Gastrocnemius medialis (tissue), 4 donors: ENCODE results near the gene SRRM3. TPM values are rescaled to one million over a fixed set of nuclear protein-coding genes. Genes with fewer than 3 reads are reported as not detected.

Experiments
- ATAC-seq, 2 donors: fragments of 150-250 bp; one replicate each; pipeline ENCODE4 v1.9.1; 2016
- DNase-seq, 2 donors: peaks; one replicate each; pipeline ENCODE4 v3.0.0-alpha.2; 2019
- H3K27ac ChIP-seq, 4 donors: fragments of 200-600 bp; sonication (generic); 1 replicate in 1 of 4; 2 replicates in 3 of 4; pipeline ENCODE4 v1.5.1; 2016 to 2018; ENCODE audit warnings: mild to moderate bottlenecking in 2 of 4, moderate library complexity in 1 of 4
- H3K27me3 ChIP-seq, 3 donors: fragments of 200-600 bp; sonication (generic) in 2 of 3; 1 replicate in 1 of 3; 2 replicates in 2 of 3; pipeline versions ENCODE4 v1.5.1 to v1.6.0; 2016 to 2019; ENCODE audit warnings: mild to moderate bottlenecking in 1 of 3, moderate library complexity in 1 of 3
- H3K36me3 ChIP-seq, 2 donors: fragments of 200-600 bp; sonication (generic) in 1 of 2; one replicate each; pipeline ENCODE4 v1.5.1; 2017 to 2018
- H3K4me1 ChIP-seq, 2 donors: fragments of 200-600 bp; sonication (generic) in 1 of 2; one replicate each; pipeline ENCODE4 v1.5.1; 2016 to 2017; ENCODE audit warnings: mild to moderate bottlenecking in 2 of 2
- H3K4me3 ChIP-seq, 4 donors: fragments of 200-600 bp; sonication (generic) in 3 of 4; 1 replicate in 1 of 4; 2 replicates in 3 of 4; pipeline ENCODE4 v1.5.1; 2016 to 2019; ENCODE audit warnings: mild to moderate bottlenecking in 2 of 4
- H3K9me3 ChIP-seq, 3 donors: fragments of 200-600 bp; sonication (generic) in 2 of 3; 1 replicate in 1 of 3; 2 replicates in 2 of 3; pipeline ENCODE4 v1.5.1; 2016 to 2019
- POLR2A ChIP-seq, 2 donors: fragments of 450-650 bp; IDR thresholded peaks; one replicate each; pipeline ENCODE4 v1.6.1; 2017; ENCODE audit warnings: antibody characterized with exemption in 2 of 2, mild to moderate bottlenecking in 2 of 2, moderate library complexity in 2 of 2
- in situ Hi-C, 4 donors: fragments of 200-750 bp; cut with MboI; loops; one replicate each; pipeline versions ENCODE4 v1.15.0 to v1.8.0; 2017; ENCODE audit warnings: low sequenced_read_pairs in 4 of 4
- intact Hi-C: fragments of 100-400 bp; cut with DNase I; formaldehyde crosslinking; loops from one replicate; pipeline ENCODE4 v1.15.1; 2023; ENCODE audit warnings: low total_unique reads
- total RNA-seq, 4 donors: library from RNA; depleted of rRNA; stranded (reverse); fragments of >200 nt; gene quantifications; one replicate each; pipeline versions ENCODE4 v1.1.0 to v1.2.3, GENCODE V29; 2016
- TF ChIP-seq, protein P1 (sequence below), 5 experiments: fragments of 450-650 bp in 3 of 5; fragments of 200-600 bp in 2 of 5; sonication (generic) in 2 of 5; IDR thresholded peaks in 4 of 5; conservative IDR thresholded peaks in 1 of 5; 1 replicate in 4 of 5; 2 replicates in 1 of 5; pipeline ENCODE4 v1.5.1; 2016 to 2019; ENCODE audit warnings: antibody characterized with exemption in 5 of 5, mild to moderate bottlenecking in 3 of 5, moderate library complexity in 3 of 5

SRRM3 gene
- total RNA-seq, 4 donors from 2014 or later, result 0.53 to 1.2 (median 0.84) TPM

DNA sequence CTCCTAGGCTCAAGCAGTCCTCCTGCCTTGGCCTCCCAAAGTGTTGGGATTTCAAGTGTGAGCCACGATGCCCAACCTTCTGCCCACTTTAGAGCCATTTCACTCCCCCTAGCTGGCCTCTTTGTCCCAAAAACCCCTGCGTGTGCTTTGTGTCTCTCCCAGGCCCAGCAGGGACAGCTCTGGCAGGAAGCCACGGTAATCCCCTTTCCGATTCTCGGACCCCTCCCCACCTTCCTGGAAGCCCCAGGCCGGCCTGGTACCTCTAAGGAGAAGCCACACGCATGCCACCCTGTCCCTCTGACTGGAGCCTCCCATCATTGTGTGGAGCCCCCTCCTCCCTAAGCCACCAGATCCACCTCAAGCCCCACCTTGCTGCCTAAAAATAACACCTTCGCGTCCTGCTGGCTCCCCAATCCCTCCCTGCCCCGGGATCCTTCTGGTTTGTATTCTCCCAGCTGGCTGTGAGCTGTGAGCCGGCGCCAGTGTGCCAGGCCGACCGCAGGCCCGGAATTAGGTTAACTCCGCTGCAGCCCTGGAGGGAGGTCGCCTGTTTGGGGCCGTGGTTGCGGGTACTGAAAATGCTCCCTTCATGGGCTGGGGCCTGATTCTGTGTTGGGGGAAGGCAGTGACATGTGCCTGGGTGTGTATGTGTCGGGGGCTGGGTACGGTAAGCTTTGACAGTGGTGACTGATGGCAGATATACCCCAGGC is 16.4 kb upstream of the SRRM3 start:
- Histone ChIP-seq H3K4me3 (no peak overlapping the region), H3K36me3 (no peaks in the 10 kb centered on the region), H3K4me1 (no peaks in the 10 kb centered on the region), H3K27ac (no peak overlapping the region), H3K9me3 (no peaks in the 10 kb centered on the region), H3K27me3 (no peaks in the 10 kb centered on the region)
- TF ChIP-seq POLR2A (IDR thresholded peaks at IDR 0.05), result no peak
- TF ChIP-seq, protein P1, sequence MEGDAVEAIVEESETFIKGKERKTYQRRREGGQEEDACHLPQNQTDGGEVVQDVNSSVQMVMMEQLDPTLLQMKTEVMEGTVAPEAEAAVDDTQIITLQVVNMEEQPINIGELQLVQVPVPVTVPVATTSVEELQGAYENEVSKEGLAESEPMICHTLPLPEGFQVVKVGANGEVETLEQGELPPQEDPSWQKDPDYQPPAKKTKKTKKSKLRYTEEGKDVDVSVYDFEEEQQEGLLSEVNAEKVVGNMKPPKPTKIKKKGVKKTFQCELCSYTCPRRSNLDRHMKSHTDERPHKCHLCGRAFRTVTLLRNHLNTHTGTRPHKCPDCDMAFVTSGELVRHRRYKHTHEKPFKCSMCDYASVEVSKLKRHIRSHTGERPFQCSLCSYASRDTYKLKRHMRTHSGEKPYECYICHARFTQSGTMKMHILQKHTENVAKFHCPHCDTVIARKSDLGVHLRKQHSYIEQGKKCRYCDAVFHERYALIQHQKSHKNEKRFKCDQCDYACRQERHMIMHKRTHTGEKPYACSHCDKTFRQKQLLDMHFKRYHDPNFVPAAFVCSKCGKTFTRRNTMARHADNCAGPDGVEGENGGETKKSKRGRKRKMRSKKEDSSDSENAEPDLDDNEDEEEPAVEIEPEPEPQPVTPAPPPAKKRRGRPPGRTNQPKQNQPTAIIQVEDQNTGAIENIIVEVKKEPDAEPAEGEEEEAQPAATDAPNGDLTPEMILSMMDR (IDR thresholded peaks at IDR 0.05 in 4 of 5, conservative IDR thresholded peaks at IDR 0.05 in 1 of 5), result no peak
- in situ Hi-C loops (loop anchor here in 2 of 4 donors (10.0 to 25.0 kb wide), 3 partner anchors 89 to 227 kb away; partner anchors contain the start of genes SSC4D (in 1 of the 2) and ZP3 (in 1 of the 2)), intact Hi-C loops (no loop called here)
- DNase-seq (no peak), ATAC-seq (no peak)

DNA sequence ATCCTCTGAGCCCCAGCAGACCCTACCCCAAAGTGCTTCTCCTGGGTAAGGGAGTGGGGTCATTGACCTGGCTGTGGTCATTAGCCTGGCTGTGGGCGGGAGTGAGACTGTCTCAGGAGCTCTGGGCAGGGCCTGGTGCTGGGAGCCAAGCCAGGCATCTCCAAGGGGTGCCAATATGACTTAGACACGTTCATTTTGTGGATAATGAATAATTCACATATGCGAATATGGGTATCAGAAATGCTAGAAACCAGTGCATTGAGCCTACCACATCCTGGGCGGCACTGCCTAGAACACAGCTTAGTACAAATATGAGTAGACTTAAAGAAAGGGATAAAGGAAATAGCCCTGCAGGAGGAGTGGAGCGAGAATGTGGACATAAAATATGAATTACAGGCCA is 14.4 kb upstream of the SRRM3 start:
- H3K4me1 ChIP-seq, result no peaks in the 10 kb centered on the region
- no peaks in the 10 kb centered on the region for H3K9me3 ChIP-seq
- intact Hi-C loops (no loop called here), in situ Hi-C loops (loop anchor here in 2 of 4 donors (10.0 to 25.0 kb wide), 3 partner anchors 88 to 225 kb away; partner anchors contain the start of genes SSC4D (in 1 of the 2) and ZP3 (in 1 of the 2))
- DNase-seq (no peak), ATAC-seq (no peak)
- TF ChIP-seq, protein P1 (IDR thresholded peaks at IDR 0.05 in 4 of 5, conservative IDR thresholded peaks at IDR 0.05 in 1 of 5), result no peak
- TF ChIP-seq POLR2A (IDR thresholded peaks at IDR 0.05), result no peak
- H3K36me3 ChIP-seq, result no peaks in the 10 kb centered on the region
- no peaks in the 10 kb centered on the region for H3K27me3 ChIP-seq
- no peak overlapping the region for H3K27ac ChIP-seq
- no peak overlapping the region for H3K4me3 ChIP-seq

DNA sequence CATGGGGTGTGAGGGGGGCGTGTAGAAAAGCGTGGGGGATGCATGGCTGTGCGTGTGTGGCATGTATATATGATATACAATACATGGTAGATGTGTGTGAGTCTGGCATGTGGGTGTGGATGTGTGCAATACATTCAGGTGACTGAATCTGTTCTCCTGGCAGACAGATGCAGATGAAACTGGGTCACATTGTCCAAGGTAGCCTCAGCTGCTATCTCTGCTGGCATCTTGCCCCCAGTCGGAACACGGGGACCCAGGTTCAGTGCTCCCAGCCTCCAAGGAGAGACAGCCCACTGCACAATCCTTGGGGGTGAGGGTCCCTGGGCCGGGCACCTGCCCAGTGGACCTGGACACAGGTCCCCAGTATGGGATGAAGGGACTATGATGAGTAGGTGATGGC is 12.4 kb upstream of the SRRM3 start:
- intact Hi-C loops, result no loop called here
- no peak for ATAC-seq
- TF ChIP-seq, protein P1 (IDR thresholded peaks at IDR 0.05 in 4 of 5, conservative IDR thresholded peaks at IDR 0.05 in 1 of 5), result no peak
- TF ChIP-seq POLR2A (IDR thresholded peaks at IDR 0.05), result no peak
- no peak overlapping the region for H3K27ac ChIP-seq
- DNase-seq, result no peak
- in situ Hi-C loops, result loop anchor here in 2 of 4 donors (10.0 to 25.0 kb wide), 3 partner anchors 86 to 223 kb away; partner anchors contain the start of genes SSC4D (in 1 of the 2) and ZP3 (in 1 of the 2)
- no peaks in the 10 kb centered on the region for H3K36me3 ChIP-seq
- no peak overlapping the region for H3K4me3 ChIP-seq
- no peaks in the 10 kb centered on the region for H3K4me1 ChIP-seq
- H3K9me3 ChIP-seq, result no peaks in the 10 kb centered on the region
- no peaks in the 10 kb centered on the region for H3K27me3 ChIP-seq

DNA sequence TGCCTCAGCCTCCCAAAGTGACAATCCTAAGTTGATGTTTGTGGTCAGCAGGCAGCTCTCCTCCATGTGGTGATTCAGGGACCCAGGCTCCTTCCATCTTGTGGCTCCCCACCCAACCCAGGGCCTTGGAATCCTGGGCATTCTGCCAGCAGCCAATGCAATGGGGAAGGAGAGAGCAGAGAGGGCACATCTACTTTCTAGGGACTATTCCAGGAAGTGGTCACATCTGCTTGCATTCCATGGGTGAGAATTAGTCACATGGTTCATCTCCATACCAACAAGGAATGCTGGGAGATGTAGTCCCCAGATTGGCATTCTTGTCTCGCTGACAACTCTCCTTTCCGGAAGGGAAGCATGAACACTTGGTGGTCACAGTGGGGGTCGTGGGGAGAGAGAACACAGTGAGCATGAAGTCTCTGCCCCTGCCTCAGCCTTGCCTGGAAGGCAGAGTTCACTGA is 9.9 kb upstream of the SRRM3 start:
- no peak overlapping the region for H3K4me3 ChIP-seq
- no peaks in the 10 kb centered on the region for H3K9me3 ChIP-seq
- H3K4me1 ChIP-seq, result no peaks in the 10 kb centered on the region
- no peaks in the 10 kb centered on the region for H3K27me3 ChIP-seq
- H3K27ac ChIP-seq, result no peak overlapping the region
- no peak for ATAC-seq
- DNase-seq, result no peak
- no peaks in the 10 kb centered on the region for H3K36me3 ChIP-seq
- intact Hi-C loops (no loop called here), in situ Hi-C loops (loop anchor here in 1 of 4 donors (25.0 kb wide), 1 partner anchor 220 kb away; the partner anchor contains the start of genes SSC4D and ZP3)
- TF ChIP-seq, protein P1 (IDR thresholded peaks at IDR 0.05 in 4 of 5, conservative IDR thresholded peaks at IDR 0.05 in 1 of 5), result no peak
- TF ChIP-seq POLR2A (IDR thresholded peaks at IDR 0.05), result no peak
